AG04450 (cell line): Measurements from ENCODE around the gene DLX6. TPM values are rescaled to one million over a fixed set of nuclear protein-coding genes. Genes with fewer than 3 reads are reported as not detected.

ENCODE experiments used
- CTCF ChIA-PET: fragments of 300-600, 350-600 bp; formaldehyde crosslinking; extraction: SDS; loops from one replicate; lab custom pipeline; 2022; ENCODE audit warnings: antibody characterized with exemption, inconsistent platforms; lab: Charles Lee
- POLR2A ChIA-PET: fragments of 350-600 bp; formaldehyde crosslinking; extraction: SDS; loops from one replicate; lab custom pipeline; 2021; ENCODE audit warnings: antibody characterized with exemption, inconsistent platforms; lab: Yijun Ruan, JAX
- DNase-seq: peaks from one replicate; pipeline ENCODE4 v3.0.0-alpha.2; 2011; ENCODE audit warnings: low read depth, low spot score
- H3K27ac ChIP-seq: one replicate; pipeline ENCODE4 v1.5.1; 2012; ENCODE audit warnings: low read depth, low read length, control low read depth
- H3K27me3 ChIP-seq: one replicate; pipeline ENCODE4 v1.6.0; 2012; ENCODE audit warnings: low read length; ENCODE audit not compliant: control insufficient read depth, insufficient read depth
- H3K4me3 ChIP-seq: 2 replicates; pipeline ENCODE4 v1.5.1; 2011; ENCODE audit warnings: mild to moderate bottlenecking, low read depth, low read length, control low read depth
- H3K9me3 ChIP-seq: 2 replicates; pipeline ENCODE4 v1.5.1; 2012; ENCODE audit warnings: low read length; ENCODE audit not compliant: control insufficient read depth, insufficient read depth
- polyA plus RNA-seq: library from polyadenylated mRNA; depleted of rRNA; stranded (reverse); fragments of >200 nt; gene quantifications from 2 replicates; pipeline ENCODE4 v1.2.3, GENCODE V29; 2011
- TF ChIP-seq, protein P1 (sequence below): IDR thresholded peaks from 2 replicates; pipeline ENCODE4 v1.5.1; 2011; ENCODE audit warnings: low read depth, low read length, control low read depth, inconsistent platforms

Gene DLX6
- polyA plus RNA-seq, 1 experiment, result not detected

DNA sequence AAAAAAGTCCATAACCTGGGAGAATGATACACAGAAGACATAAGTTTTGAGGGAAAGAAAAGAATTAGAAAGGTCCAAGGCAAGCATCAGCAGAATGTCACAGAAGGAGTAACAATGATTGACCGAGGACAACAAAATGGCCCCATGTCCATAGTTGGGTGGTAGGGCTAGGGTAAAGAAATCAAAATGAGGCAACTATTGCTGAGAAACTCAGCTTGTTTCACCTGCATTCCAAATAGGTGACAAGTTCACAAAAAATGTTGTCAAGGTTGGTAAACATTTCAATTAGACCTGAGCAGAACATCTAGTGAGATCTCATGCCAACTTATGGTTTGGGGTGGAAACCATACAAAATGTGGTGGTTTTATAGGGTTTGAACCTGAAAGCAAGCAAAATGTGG is 22.8 kb upstream of the DLX6 start:
- Histone ChIP-seq H3K27ac (no peak overlapping the region), H3K9me3 (no peaks in the 10 kb centered on the region), H3K4me3 (no peak overlapping the region), H3K27me3 (no peaks in the 10 kb centered on the region)
- ChIA-PET POLR2A (no interaction called here), CTCF (no interaction called here)
- TF ChIP-seq, protein P1, sequence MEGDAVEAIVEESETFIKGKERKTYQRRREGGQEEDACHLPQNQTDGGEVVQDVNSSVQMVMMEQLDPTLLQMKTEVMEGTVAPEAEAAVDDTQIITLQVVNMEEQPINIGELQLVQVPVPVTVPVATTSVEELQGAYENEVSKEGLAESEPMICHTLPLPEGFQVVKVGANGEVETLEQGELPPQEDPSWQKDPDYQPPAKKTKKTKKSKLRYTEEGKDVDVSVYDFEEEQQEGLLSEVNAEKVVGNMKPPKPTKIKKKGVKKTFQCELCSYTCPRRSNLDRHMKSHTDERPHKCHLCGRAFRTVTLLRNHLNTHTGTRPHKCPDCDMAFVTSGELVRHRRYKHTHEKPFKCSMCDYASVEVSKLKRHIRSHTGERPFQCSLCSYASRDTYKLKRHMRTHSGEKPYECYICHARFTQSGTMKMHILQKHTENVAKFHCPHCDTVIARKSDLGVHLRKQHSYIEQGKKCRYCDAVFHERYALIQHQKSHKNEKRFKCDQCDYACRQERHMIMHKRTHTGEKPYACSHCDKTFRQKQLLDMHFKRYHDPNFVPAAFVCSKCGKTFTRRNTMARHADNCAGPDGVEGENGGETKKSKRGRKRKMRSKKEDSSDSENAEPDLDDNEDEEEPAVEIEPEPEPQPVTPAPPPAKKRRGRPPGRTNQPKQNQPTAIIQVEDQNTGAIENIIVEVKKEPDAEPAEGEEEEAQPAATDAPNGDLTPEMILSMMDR, result no peak
- no peak for DNase-seq

DNA sequence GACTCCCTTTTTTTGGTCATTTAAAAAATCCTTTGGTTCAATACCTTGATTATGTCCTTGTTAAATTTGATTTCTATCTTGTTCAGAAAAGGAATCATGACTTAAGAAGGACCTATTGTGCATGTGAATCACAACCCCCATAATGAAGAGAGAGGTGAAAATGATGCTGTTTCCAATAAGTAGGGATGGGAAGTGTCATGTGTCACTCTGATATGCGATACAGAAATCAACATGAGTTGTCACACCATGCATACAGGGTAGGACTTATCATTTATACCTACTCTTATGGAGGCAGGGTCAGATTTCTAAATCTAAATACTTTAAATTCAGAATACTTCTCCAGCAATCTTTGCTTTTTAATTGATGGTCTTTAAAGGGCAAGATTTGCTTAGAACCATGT is 19.4 kb upstream of the DLX6 start:
- DNase-seq, result no peak
- no peak overlapping the region for H3K27ac ChIP-seq
- H3K27me3 ChIP-seq, result peaks cover 20% of the 10 kb centered on the region
- no peaks in the 10 kb centered on the region; the same call in 1 of the 2 replicates for H3K9me3 ChIP-seq
- CTCF ChIA-PET, result no interaction called here
- no peak overlapping the region for H3K4me3 ChIP-seq
- TF ChIP-seq, protein P1, result no peak
- POLR2A ChIA-PET, result no interaction called here

DNA sequence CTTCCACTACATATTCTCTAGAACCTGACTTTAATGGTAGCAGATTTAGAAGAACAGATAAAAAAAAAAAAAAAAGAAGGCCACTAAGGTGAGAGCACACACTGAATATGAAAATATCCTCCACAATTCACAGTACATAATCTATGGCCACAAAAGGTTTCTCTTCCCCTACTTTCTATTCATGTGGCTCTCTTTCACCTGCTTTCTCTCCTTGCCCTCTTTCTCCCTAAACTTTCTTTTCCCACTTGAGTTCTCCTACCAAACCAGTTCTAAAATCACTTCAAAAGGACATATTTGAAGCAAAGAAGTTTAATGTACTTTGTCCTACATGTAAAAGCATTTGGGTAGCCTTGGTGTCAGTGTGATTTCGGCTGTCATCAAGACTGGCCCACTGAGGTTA is 18.5 kb upstream of the DLX6 start:
- POLR2A ChIA-PET, result no interaction called here
- TF ChIP-seq, protein P1, result no peak
- H3K27ac ChIP-seq, result no peak overlapping the region
- CTCF ChIA-PET, result no interaction called here
- no peak for DNase-seq
- H3K4me3 ChIP-seq, result no peak overlapping the region
- peaks cover 26% of the 10 kb centered on the region for H3K27me3 ChIP-seq
- no peaks in the 10 kb centered on the region; the same call in 1 of the 2 replicates for H3K9me3 ChIP-seq

DNA sequence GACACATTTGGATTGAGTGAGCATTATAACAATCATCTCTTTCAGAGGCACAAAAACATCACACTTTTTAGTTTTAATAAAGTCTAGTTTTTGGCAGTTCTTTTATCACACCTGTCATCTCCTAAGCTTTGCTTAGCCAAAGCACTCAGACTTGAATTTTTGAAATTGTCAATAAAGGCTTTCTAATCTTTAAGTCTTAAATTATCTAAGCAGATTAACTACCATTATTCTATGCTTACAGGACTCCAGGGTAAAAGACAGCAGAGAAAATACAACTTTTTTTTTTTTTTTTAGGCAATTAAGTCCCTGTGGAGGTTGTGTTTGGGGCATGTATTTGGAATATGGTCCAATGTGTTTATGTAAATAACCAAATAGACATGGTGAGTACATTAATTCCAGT is 17.6 kb upstream of the DLX6 start:
- TF ChIP-seq, protein P1, result no peak
- Histone ChIP-seq H3K4me3 (no peak overlapping the region), H3K27me3 (peaks cover 34% of the 10 kb centered on the region), H3K27ac (no peak overlapping the region), H3K9me3 (peaks cover 6% of the 10 kb centered on the region; the same call in 1 of the 2 replicates)
- no peak for DNase-seq
- CTCF ChIA-PET, result interaction anchor here (0.9 to 1.5 kb wide), 2 partner anchors 40 to 1073 kb away, joined by 5 read pairs; no protein-coding TSS in a partner anchor
- POLR2A ChIA-PET, result no interaction called here

DNA sequence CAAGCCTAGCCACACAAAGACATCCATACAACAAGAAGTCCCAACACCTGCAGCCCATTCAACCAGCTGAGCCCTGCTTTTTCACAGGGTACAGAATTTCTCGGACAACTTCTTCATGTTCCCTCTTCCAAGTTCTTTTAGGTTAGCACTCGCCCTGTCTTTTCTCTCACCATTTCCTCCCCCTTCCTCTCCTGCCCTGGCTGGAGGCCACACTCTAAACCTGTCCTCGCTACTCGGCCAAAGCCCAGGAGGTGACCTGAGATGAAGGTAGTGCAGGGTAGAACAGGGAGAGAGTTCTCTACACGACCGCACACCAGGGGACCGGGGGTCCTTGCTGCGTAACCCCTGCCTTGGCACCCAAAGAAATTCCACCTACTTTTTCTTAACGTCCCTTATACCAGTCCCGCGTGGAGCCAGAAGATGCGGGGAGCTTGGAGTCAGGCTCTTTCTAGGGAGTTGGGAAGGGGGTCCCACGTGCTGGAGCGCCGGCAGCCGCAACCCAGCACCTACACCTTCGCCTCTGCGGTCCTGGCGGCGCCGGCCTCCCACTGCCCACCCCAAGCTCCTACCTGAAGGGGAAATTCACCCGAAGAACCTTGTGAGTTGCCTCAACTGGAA is 16.0 kb upstream of the DLX6 start:
- TF ChIP-seq, protein P1, result no peak
- ChIA-PET POLR2A (no interaction called here), CTCF (interaction anchor here (1.2 kb wide), 1 partner anchor 1073 kb away, joined by 3 read pairs; no protein-coding TSS in a partner anchor)
- DNase-seq, result no peak
- Histone ChIP-seq H3K27me3 (peaks cover 50% of the 10 kb centered on the region), H3K9me3 (peaks cover 7% of the 10 kb centered on the region; the same call in 1 of the 2 replicates), H3K4me3 (no peak overlapping the region), H3K27ac (no peak overlapping the region)
